Measurements from ENCODE around the gene CRYGN.

DNA sequence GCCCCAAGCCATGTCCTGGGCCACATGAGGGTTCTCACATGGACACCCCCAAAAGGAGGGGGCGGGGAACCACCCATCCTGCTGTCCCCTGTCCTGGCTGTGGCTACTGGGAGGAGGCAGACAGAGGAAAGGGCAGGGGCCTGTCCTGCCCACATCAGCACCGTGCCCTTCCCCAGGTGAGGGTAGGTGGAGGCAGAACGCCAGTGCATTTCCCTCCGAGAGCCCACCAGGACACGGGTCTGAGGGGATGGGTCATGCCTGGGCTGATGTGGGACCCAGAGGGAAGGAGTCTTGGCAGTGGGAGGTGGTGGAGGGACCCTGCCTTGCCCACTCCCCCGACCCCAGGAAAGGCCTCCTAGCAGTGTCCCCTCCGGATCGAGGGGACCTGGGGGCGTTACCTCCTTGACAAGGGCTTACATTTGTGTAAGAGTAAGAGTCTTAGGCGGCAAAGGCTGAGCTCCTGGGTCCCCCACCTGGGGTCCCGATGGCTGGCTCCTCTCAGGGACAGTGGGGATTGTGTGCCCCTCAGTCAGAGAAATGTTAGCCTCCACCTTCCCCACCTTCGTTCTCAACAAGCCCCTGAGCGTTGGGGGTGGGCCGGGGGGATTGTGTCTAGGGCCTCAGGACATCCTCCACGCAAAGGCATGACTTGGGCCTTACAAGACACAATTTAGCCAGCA lies 6.1 kb downstream of the CRYGN start:
- TF ChIP-seq, protein P1, sequence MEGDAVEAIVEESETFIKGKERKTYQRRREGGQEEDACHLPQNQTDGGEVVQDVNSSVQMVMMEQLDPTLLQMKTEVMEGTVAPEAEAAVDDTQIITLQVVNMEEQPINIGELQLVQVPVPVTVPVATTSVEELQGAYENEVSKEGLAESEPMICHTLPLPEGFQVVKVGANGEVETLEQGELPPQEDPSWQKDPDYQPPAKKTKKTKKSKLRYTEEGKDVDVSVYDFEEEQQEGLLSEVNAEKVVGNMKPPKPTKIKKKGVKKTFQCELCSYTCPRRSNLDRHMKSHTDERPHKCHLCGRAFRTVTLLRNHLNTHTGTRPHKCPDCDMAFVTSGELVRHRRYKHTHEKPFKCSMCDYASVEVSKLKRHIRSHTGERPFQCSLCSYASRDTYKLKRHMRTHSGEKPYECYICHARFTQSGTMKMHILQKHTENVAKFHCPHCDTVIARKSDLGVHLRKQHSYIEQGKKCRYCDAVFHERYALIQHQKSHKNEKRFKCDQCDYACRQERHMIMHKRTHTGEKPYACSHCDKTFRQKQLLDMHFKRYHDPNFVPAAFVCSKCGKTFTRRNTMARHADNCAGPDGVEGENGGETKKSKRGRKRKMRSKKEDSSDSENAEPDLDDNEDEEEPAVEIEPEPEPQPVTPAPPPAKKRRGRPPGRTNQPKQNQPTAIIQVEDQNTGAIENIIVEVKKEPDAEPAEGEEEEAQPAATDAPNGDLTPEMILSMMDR (IDR thresholded peaks at IDR 0.05; ENCODE audit: low read length) = no peak
- TF ChIP-seq EZH2phosphoT487 (IDR thresholded peaks at IDR 0.05; ENCODE audit: low read length) (no peak), EZH2 (optimal IDR thresholded peaks at IDR 0.05; ENCODE audit: low read depth, low read length) (no peak)

Measured in MM.1S (cell line).